GM12864 (cell line): ENCODE data around the gene SYTL5.

Source experiments
- DNase-seq: peaks from one replicate; pipeline ENCODE4 v3.0.0-alpha.2; 2011; ENCODE audit warnings: low read depth
- H3K4me3 ChIP-seq: 2 replicates; pipeline ENCODE4 v1.5.1; 2011; ENCODE audit warnings: mild to moderate bottlenecking, low read depth, low read length, control low read depth
- CTCF ChIP-seq: IDR thresholded peaks from 2 replicates; pipeline ENCODE4 v1.5.1; 2011; ENCODE audit warnings: low read depth, mild to moderate bottlenecking, moderate library complexity, low read length, control low read depth, inconsistent platforms; ENCODE audit errors: missing control alignments

Gene SYTL5

GRCh38 chrX:38170556-38170955, 164.2 kb downstream of the SYTL5 start:
- no peak for DNase-seq
- no peak for TF ChIP-seq CTCF
- H3K4me3 ChIP-seq, result no peak overlapping the region

DNA sequence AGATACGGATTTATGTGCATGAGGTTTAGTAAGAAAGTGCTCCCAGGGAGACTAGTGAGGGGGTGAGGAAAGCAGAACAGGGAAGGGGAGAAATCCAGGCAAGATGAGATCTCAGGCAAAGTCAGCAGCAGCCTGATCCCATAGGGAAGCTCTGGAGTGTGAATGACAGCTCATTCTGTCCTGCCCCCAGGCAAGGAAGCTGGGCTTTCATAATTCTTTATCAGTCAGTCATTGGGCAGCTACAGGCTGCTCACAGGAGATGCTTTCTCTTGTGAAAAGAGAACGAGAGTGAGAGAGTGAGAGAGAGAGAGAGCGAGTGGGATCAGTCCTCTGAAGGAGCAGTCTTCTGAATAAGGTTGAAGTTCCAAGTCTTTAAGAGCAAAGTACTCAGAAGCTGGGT, 166.2 kb downstream of the SYTL5 start:
- no peak overlapping the region for H3K4me3 ChIP-seq
- DNase-seq, result no peak
- TF ChIP-seq CTCF, result no peak

DNA sequence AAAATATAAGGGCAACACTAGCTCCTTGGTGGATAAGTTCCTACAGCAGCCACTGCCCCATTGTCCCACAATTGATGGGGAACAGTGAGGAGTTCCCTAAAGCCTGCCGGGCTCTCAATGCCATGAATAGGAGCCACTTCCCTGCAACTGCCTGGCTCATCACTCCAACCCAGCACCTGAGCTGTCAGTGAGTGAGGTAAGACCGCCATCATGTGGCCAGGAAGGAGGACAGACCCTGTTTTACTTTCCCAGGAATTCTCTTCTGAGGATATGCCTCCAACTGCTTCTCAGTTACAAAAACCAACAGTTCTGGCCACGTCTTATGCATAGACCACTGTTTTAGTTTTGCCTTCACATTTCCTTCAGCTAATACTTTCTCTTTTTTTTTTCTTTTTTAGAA, 168.8 kb downstream of the SYTL5 start:
- no peak overlapping the region for H3K4me3 ChIP-seq
- DNase-seq, result no peak
- peak; percentile 52 for TF ChIP-seq CTCF

DNA sequence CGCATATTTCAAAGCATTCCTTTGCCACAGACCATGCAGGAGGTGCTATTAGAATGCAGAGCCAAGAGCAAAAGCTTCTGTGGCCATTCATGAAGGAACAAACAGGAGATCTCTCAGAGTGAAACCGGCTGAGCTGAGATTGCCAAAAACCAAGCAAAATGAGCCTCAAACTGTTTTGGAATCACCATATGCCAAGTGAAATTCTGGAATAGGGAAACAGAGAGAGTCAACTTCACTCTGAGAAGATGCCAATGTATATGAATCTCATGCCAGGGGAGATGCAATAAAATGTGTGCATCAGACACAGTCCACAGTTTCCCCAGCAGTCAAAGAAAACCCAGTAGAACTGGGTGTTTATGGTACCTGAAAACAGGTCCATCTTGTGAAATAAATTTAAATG, 172.0 kb downstream of the SYTL5 start:
- DNase-seq, result no peak
- no peak for TF ChIP-seq CTCF
- H3K4me3 ChIP-seq, result no peak overlapping the region
